Epithelial cell of proximal tubule (primary cell): ENCODE measurements around the gene WDFY1. TPM values are rescaled to one million over a fixed set of nuclear protein-coding genes. Genes with fewer than 3 reads are reported as not detected.

ENCODE experiments used
- DNase-seq: peaks from one replicate; pipeline ENCODE4 v3.0.0-alpha.2; 2011; ENCODE audit warnings: low read depth
- H3K4me3 ChIP-seq: 2 replicates; pipeline ENCODE4 v1.5.1; 2011; ENCODE audit warnings: low read depth, mild to moderate bottlenecking, low read length
- total RNA-seq: library from RNA; depleted of rRNA; stranded (reverse); fragments of >200 nt; gene quantifications from 2 replicates; pipeline ENCODE4 v1.2.3, GENCODE V29; 2015
- TF ChIP-seq, protein P1 (sequence below): conservative IDR thresholded peaks from 2 replicates; pipeline ENCODE4 v1.5.1; 2012; ENCODE audit warnings: low read depth, mild to moderate bottlenecking, low read length

Gene WDFY1
- total RNA-seq, 1 donor from 2014 or later: 27.5 TPM

DNA sequence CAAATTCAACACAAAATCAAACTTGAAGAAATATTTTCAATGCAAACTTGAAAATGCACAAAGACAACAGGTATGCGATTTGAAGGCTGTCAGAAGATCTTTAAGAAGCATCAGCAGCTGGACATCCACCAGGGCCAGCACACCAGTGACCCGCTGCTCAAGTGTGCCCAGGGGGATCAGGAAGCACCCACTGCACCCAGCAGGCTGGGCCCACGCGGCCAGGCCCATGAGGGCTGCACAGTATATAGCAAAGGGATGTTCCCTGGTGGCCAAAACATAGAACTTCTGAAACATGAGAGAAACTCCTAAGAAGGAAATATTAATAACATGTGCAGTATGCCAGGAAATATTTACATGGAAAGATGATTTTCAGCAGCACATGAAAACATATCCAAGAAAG lies 25.0 kb downstream of the WDFY1 start:
- DNase-seq: no peak
- TF ChIP-seq, protein P1, sequence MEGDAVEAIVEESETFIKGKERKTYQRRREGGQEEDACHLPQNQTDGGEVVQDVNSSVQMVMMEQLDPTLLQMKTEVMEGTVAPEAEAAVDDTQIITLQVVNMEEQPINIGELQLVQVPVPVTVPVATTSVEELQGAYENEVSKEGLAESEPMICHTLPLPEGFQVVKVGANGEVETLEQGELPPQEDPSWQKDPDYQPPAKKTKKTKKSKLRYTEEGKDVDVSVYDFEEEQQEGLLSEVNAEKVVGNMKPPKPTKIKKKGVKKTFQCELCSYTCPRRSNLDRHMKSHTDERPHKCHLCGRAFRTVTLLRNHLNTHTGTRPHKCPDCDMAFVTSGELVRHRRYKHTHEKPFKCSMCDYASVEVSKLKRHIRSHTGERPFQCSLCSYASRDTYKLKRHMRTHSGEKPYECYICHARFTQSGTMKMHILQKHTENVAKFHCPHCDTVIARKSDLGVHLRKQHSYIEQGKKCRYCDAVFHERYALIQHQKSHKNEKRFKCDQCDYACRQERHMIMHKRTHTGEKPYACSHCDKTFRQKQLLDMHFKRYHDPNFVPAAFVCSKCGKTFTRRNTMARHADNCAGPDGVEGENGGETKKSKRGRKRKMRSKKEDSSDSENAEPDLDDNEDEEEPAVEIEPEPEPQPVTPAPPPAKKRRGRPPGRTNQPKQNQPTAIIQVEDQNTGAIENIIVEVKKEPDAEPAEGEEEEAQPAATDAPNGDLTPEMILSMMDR: peak; percentile 8
- no peak overlapping the region for H3K4me3 ChIP-seq

DNA sequence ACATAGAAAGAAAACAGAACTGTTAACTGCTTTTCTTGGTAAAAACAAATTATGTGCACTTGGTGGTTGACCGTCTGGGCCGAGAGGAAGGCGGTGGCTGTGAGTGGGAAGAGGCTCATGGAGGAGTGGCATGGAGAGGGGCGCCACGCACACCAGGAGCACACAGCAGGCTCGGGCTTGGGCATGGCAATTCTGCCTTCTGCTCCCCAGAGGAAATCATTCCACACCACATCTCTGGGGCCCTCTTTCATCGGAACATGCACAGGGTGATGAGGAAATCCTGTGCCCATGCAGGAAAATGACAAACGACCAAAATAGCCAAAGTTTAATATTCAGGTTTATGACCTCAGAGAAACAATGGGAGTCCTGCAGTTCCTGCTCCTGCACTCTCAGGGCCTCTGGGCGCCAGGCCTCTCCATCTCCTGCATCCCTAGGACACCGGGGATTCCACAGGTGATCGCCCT lies 26.4 kb downstream of the WDFY1 start:
- TF ChIP-seq, protein P1: no peak
- DNase-seq: no peak

DNA sequence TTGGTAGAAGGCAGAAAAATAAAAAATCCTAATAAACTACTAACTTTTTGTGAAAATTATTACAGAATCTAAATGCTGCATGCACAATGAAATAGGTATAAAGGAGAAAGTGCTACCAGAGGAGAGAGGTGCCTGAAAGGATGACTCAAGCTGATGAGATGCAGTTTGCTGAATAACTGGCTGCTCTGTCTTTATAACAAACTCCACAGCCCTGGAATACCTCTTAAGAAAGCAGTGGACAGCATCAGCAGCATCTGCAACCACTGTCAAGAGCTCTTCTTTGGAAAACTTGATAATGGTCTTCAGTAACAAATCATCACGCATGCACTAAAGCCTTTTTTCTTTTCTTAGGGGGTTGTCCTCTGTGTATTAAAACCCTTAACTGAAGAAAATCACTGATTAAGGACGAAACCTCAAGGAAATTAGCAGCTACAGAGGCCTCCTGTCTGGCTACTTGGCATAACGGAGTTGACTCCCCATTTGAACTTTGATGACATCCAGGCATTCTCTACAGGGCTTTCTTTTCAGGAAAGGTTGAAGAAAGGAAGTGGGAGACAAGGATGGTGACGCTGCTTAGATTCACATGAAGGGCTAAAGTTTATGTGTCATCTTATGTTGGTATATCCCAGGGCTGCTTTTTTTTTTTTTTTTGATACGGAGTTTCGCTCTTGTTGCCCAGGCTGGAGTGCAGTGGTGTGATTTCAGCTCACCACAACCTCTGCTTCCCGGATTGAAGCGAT lies 28.8 kb downstream of the WDFY1 start:
- H3K4me3 ChIP-seq: no peak overlapping the region
- no peak for DNase-seq
- TF ChIP-seq, protein P1: no peak

More for the DNA sequence above, 26.4 kb downstream of the WDFY1 start:
- no peak overlapping the region for H3K4me3 ChIP-seq

DNA sequence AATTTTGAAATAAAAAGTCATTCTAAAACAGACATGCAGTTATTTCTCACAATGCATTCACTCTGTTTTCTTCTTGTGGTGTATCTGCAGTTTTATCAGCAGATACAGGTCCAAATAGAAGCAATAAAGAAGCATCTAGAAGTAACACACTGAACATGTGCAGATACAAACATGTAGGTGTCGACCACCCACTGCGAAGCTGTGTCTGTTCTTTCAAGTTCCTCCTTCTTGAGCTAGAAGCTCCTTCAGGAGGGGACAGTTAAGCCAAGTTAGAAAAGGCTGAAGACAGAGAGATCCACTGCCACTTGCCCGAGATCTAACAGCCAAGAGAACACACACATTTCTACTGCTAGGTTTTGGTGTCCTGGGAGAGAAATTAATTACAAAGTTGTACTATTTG lies 30.1 kb downstream of the WDFY1 start:
- no peak for DNase-seq
- TF ChIP-seq, protein P1: no peak
- no peak overlapping the region for H3K4me3 ChIP-seq

DNA sequence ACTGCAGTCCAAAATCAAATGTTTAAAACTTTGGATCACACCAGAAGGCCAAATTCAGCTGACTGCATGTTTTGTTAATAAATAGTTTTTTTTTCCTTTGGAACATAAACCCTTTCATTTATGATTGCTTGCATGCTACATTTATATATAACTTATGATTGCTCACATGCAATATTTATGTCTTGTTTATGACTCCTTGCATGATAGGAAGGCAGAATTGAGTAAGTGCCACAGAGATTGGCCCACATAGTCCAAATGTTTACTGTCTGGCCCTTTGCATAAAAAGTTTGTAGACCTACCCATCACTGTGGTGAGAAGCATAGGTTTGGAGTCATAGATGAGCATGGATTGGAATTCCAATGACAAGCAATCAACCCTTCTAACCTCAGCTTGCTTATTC lies 30.8 kb downstream of the WDFY1 start:
- H3K4me3 ChIP-seq: no peak overlapping the region
- DNase-seq: no peak
- TF ChIP-seq, protein P1: no peak

DNA sequence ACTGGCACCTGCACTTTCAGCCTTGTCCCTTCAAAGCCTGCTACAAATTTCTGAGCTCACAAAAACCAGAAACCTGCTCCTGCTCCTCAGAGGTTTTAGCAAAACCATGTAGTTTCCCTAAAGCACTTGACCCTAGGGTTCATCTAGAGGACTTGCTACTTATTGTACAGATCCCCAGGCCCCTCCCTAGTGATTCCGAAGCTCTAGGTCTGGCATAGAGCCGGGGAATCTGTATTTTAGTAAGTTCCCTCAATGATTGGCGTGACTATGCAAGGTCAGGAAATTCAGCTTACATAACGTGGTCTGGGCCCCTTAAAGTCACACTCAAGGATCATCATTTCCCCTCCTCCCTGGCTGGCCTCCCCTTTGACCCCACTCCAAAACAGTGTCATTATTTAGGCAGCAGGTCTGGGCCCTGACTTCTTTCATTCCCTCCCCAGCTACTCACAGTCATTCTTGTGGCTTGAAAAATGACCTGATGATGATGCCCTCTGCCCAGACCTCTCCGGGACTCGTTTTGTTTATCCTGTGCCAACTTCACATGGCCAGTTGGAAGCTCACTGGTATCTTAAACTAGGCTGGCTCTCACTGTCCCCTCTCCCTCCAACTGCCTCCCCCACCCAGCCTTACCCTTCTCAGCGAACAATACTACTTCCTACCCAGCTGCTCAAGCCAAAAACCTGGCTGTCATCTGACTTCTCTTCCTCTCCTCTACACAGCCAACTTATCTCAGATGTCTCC lies 36.0 kb downstream of the WDFY1 start:
- no peak overlapping the region for H3K4me3 ChIP-seq
- TF ChIP-seq, protein P1: no peak
- no peak for DNase-seq
